GM23338 (cell line): Measurements from ENCODE around the gene AMZ1. TPM values are rescaled to one million over a fixed set of nuclear protein-coding genes. Genes with fewer than 3 reads are reported as not detected.
"Not testable (repeated sequence)": the region's sequence is repeated elsewhere in the genome, so short reads cannot be mapped to it uniquely, and the experiment has no call there.

ENCODE experiments used
- ATAC-seq: fragments of 200-7000 bp; cut with Tn5 transposase; 3 replicates; pipeline ENCODE4 v1.9.1; 2020
- DNase-seq: peaks from one replicate; pipeline ENCODE4 v3.0.0-alpha.2; 2015; ENCODE audit warnings: low spot score
- H2AFZ ChIP-seq: fragments of 200-600 bp; sonication (generic); 2 replicates; pipeline ENCODE4 v1.8.0; 2016; ENCODE audit warnings: antibody characterized with exemption, mild to moderate bottlenecking, moderate library complexity
- H3F3A ChIP-seq: fragments of 200-600 bp; sonication (generic); replicated peaks from 2 replicates; pipeline ENCODE4 v1.8.0; 2017; ENCODE audit warnings: antibody characterized with exemption, mixed run types, low read depth
- H3K27ac ChIP-seq: fragments of 200-600 bp; sonication (generic); 2 replicates; pipeline ENCODE4 v1.6.1; 2016; ENCODE audit warnings: low read depth
- H3K27me3 ChIP-seq: fragments of 200-600 bp; sonication (generic); 2 replicates; pipeline ENCODE4 v1.8.0; 2016; ENCODE audit warnings: mild to moderate bottlenecking, mixed run types, moderate library complexity; ENCODE audit not compliant: insufficient read depth
- H3K36me3 ChIP-seq: fragments of 200-600 bp; sonication (generic); 2 replicates; pipeline ENCODE4 v1.8.0; 2016; ENCODE audit warnings: mild to moderate bottlenecking; ENCODE audit not compliant: insufficient read depth
- H3K4me1 ChIP-seq: fragments of 200-600 bp; sonication (generic); 2 replicates; pipeline ENCODE4 v1.8.0; 2016; ENCODE audit warnings: mild to moderate bottlenecking, moderate library complexity; ENCODE audit not compliant: insufficient read depth
- H3K4me2 ChIP-seq: fragments of 200-600 bp; sonication (generic); 2 replicates; pipeline ENCODE4 v1.7.1; 2017; ENCODE audit warnings: mixed run types
- H3K4me3 ChIP-seq: fragments of 200-600 bp; sonication (generic); 2 replicates; pipeline ENCODE4 v1.6.1; 2016; ENCODE audit warnings: mixed run types
- H3K79me2 ChIP-seq: fragments of 200-600 bp; sonication (generic); replicated peaks from 2 replicates; pipeline ENCODE4 v1.8.0; 2017; ENCODE audit warnings: mild to moderate bottlenecking; ENCODE audit not compliant: insufficient read depth
- H3K9me2 ChIP-seq: fragments of 200-600 bp; sonication (generic); 2 replicates; pipeline ENCODE4 v1.8.0; 2017; ENCODE audit not compliant: insufficient read depth
- H4K20me1 ChIP-seq: fragments of 200-600 bp; sonication (generic); replicated peaks from 2 replicates; pipeline ENCODE4 v1.8.0; 2017; ENCODE audit warnings: mild to moderate bottlenecking; ENCODE audit not compliant: insufficient read depth
- H3K27ac Mint-ChIP-seq: 2 replicates; pipeline ENCODE4 v1.8.0; 2020; ENCODE audit warnings: inconsistent platforms, mild to moderate bottlenecking, moderate library complexity, mixed read lengths
- H3K27me3 Mint-ChIP-seq: 3 replicates; pipeline ENCODE4 v1.8.0; 2022; ENCODE audit warnings: low read depth, mild to moderate bottlenecking, moderate library complexity, mixed read lengths, inconsistent platforms; ENCODE audit not compliant: insufficient read depth, poor library complexity
- H3K36me3 Mint-ChIP-seq: 3 replicates; pipeline ENCODE4 v1.8.0; 2021; ENCODE audit warnings: low read depth, mild to moderate bottlenecking, inconsistent platforms, moderate library complexity, mixed read lengths
- H3K4me1 Mint-ChIP-seq: 3 replicates; pipeline ENCODE4 v1.8.0; 2020; ENCODE audit warnings: mild to moderate bottlenecking, inconsistent platforms, mixed read lengths
- H3K4me3 Mint-ChIP-seq: 3 replicates; pipeline ENCODE4 v1.8.0; 2021; ENCODE audit warnings: moderate library complexity, mild to moderate bottlenecking, inconsistent platforms, mixed read lengths
- H3K9me3 Mint-ChIP-seq: 3 replicates; pipeline ENCODE4 v1.8.0; 2020; ENCODE audit warnings: moderate library complexity, mild to moderate bottlenecking, inconsistent platforms, mixed read lengths
- POLR2AphosphoS5 ChIP-seq: IDR thresholded peaks from 2 replicates; pipeline ENCODE4 v1.6.1; 2016; ENCODE audit warnings: antibody characterized with exemption, low read depth
- ZNF331 ChIP-seq: fragments of 250-450 bp; sonication (Bioruptor Pico); IDR thresholded peaks from 2 replicates; pipeline ENCODE4 v1.5.0; 2020; ENCODE audit warnings: low read depth, mild to moderate bottlenecking, moderate library complexity
- polyA plus RNA-seq: library from polyadenylated mRNA; unstranded; fragments of >200 nt; fragmentation: Nextera tagmentation; extraction: Ambion mirVana; gene quantifications from 2 replicates; pipeline ENCODE4 v1.2.1, GENCODE V29; 2016
- total RNA-seq: library from RNA; depleted of rRNA; stranded (reverse); fragments of >200 nt; shearing (Covaris generic); gene quantifications from 2 replicates; pipeline ENCODE4 v1.2.3, GENCODE V29; 2014

Gene AMZ1
- total and polyA plus RNA-seq, 2 experiments from 2014 or later: 0.73 to 4.5 TPM

DNA sequence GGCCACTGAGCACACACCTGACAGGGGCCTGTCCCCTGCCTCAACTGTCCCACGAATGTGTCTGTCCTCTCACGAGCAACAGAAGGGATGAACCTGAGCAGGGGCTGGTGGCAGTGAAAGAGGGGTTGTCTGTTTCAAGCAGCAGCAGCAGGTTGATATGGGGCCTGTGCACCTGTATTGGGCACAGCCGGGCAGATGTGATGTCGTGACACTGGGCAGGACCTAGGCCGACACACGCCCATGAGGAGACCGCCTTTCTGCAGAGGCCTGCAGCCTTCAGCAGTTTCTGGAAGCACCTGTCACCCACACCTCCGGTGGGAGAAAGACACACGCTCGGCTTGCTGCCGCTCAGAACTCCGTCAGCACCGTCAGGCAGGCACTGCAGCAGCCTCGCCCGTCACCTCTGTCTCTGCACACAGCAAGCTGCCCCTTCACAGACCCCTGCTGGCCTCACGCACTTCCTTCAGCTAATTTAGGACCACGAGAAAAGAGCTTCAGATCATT lies 48.5 kb downstream of the AMZ1 start:
- peaks cover 33% of the 10 kb centered on the region for H3K4me1 Mint-ChIP-seq
- Histone ChIP-seq H3K4me1 (no peaks in the 10 kb centered on the region; the same call in 1 of the 2 replicates), H3K27me3 (no peaks in the 10 kb centered on the region), H2AFZ (no peak overlapping the region), H3K27ac (no peak overlapping the region), H3K79me2 (peaks cover 88% of the 10 kb centered on the region), H4K20me1 (peaks cover 26% of the 10 kb centered on the region), H3K9me2 (no peaks in the 10 kb centered on the region), H3K4me2 (no peak overlapping the region), H3K36me3 (peaks cover 6% of the 10 kb centered on the region), H3F3A (no peaks in the 10 kb centered on the region), H3K4me3 (no peak overlapping the region)
- H3K27ac Mint-ChIP-seq: no peak overlapping the region
- H3K27me3 Mint-ChIP-seq: peaks cover 13% of the 10 kb centered on the region
- no peak overlapping the region for H3K4me3 Mint-ChIP-seq
- no peak for TF ChIP-seq ZNF331 (CRISPR knock-in tag)
- peak; percentile 28 for ATAC-seq
- peaks cover 28% of the 10 kb centered on the region for H3K36me3 Mint-ChIP-seq
- DNase-seq: peak; percentile 51
- H3K9me3 Mint-ChIP-seq: no peaks in the 10 kb centered on the region

DNA sequence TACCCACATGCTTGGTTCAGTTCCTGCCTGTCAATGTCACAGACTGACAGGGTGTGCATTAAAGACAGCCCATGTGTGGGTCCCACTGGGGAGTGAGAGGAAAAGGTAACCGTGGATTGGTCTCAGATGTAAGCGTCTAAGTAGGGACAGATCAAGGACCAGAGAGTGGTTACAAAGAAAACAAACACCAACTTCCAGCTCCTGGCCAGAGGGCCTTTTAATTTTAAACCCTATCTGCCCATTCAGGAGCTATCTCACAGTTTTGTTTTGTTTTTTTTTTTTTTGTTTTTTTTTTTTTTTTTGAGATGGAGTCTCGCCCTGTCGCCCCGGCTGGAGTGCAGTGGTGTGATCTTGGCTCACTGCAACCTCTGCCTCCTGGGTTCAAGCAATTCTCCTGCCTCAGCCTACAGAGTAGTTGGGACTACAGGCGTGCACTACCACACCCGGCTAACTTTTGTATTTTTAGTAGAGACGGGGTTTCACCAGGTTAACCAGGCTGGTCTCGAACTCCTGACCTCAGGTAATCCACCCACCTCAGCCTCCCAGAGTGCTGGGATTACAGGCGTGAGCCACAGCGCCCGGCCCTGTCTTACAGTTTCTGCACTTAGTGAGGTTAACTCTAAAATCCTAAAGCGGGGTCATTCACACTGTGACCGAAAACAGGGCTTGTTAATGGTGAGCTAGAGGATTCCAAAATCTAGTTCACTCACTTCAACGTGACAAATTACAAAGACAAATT lies 49.2 kb downstream of the AMZ1 start:
- H3K9me2 ChIP-seq, H3K27me3 ChIP-seq, H3K4me3 ChIP-seq, DNase-seq, H3K9me3 Mint-ChIP-seq, H3F3A ChIP-seq, H3K36me3 ChIP-seq, H3K4me2 ChIP-seq, H3K4me3 Mint-ChIP-seq, H2AFZ ChIP-seq, ATAC-seq, H3K4me1 ChIP-seq: not testable (repeated sequence)
- H3K27me3 Mint-ChIP-seq: peaks cover 13% of the 10 kb centered on the region
- H3K79me2 ChIP-seq: peaks cover 88% of the 10 kb centered on the region
- H3K36me3 Mint-ChIP-seq: peaks cover 25% of the 10 kb centered on the region
- H4K20me1 ChIP-seq: peaks cover 23% of the 10 kb centered on the region
- 0 out of 2 replicates have a peak overlapping the region, but pooled peaks have one; percentile 50 for H3K27ac ChIP-seq
- 0 out of 2 replicates have a peak overlapping the region, but pooled peaks have one; percentile 73 for H3K27ac Mint-ChIP-seq
- H3K4me1 Mint-ChIP-seq: peaks cover 33% of the 10 kb centered on the region

DNA sequence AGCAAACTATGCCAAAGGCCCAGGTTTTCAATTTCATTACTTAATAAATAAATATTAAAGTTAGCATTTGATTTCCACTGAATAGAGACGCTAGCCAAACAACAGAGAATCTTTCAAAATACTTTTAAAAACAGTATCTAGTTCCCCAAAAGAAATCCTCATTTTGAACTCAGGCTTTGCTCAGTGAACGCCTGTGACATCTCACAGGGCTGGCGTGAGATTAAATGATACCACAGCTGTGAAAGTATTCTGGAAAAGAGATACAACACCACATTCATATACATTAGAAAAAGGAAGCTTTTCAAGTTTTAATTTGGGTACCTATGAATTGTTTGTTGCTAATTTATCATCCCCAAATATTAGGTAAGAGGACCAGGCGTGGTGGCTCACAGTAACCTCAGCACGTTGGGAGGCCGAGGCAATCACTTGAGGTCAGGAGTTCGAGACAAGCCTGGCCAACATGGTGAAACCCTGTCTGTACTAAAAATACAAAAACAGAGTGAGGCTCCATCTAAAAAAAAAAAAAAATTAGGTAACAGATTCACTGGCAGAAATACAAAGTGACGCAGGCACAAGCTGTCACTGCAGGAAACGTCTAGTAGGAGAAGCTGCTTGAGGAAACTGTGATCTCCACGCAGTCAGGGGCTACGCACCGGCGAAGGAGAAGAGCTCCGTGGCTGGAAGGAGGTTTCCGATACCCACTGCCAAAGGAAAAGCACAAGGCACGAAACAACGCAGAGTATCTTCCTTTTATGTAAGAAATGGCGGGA lies 50.0 kb downstream of the AMZ1 start:
- no peaks in the 10 kb centered on the region for H3K27me3 ChIP-seq
- DNase-seq (no peak), ATAC-seq (no peak)
- no peaks in the 10 kb centered on the region; the same call in 1 of the 2 replicates for H3K4me1 ChIP-seq
- Mint-ChIP-seq H3K4me1 (peaks cover 33% of the 10 kb centered on the region), H3K27me3 (peaks cover 13% of the 10 kb centered on the region), H3K9me3 (peaks cover 9% of the 10 kb centered on the region), H3K4me3 (no peak overlapping the region), H3K27ac (no peak overlapping the region), H3K36me3 (peaks cover 27% of the 10 kb centered on the region)
- H3K4me2 ChIP-seq: no peak overlapping the region
- peaks cover 22% of the 10 kb centered on the region for H4K20me1 ChIP-seq
- H3K36me3 ChIP-seq: no peaks in the 10 kb centered on the region; the same call in 1 of the 2 replicates
- no peak overlapping the region for H2AFZ ChIP-seq
- H3K27ac ChIP-seq: 0 out of 2 replicates have a peak overlapping the region, but pooled peaks have one; percentile 50
- no peaks in the 10 kb centered on the region for H3K9me2 ChIP-seq
- no peaks in the 10 kb centered on the region for H3F3A ChIP-seq
- H3K79me2 ChIP-seq: peaks cover 88% of the 10 kb centered on the region
- no peak for TF ChIP-seq POLR2AphosphoS5
- H3K4me3 ChIP-seq: no peak overlapping the region
